H54 (cell line): Measurements from ENCODE around the gene APBB3.

Source experiments
- DNase-seq: peaks from one replicate; pipeline ENCODE4 v3.0.0; 2011; ENCODE audit warnings: low spot score, mixed read lengths; ENCODE audit not compliant: insufficient read length
- FAIRE-seq: peaks from 3 replicates; lab custom pipeline; 2011; peaks lifted over from hg19 to GRCh38; lab: Jason Lieb, UNC
- POLR2A ChIP-seq: IDR thresholded peaks from 2 replicates; pipeline ENCODE4 v1.6.1; 2011; ENCODE audit warnings: low read depth, mild to moderate bottlenecking, low read length

Gene APBB3

DNA sequence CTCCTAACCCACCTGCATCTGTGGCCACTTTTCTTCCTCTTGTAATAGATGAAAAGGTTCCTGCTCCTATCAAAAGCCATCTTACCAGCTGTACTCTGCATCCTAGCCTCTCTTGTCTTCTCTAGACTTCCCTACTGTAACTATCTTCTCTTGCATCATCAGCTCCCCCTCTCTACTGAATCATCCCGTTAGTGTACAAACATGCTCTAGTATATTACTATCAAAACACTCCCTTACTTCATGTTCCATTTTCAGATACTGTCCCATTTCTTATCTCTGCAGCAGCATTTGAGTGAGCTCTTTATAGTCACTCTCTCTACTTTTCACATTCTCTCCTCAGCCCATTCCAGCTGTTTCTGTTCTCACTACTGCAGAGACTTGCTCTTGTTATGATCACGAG, 9.9 kb downstream of the APBB3 start:
- no peak for FAIRE-seq
- TF ChIP-seq POLR2A, result no peak
- DNase-seq, result no peak

DNA sequence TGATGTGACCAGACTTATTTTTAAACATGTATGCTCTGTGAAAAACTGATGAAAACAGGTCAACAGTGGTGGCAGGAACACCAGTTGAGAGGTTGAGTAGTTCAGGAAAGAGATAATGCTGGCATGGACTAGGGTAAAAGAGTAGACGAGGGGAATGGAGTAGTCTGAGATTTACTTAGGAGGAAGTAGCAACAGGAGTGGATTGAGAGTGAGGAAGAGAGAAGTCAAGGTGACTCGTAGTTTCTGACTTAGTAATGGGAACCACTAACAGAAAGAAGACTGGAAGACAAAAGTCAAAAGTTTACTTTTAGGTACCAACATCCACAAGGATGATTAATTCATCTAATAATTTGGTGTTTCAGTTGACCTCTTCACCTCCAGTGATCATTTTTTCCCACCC, 10.7 kb downstream of the APBB3 start:
- DNase-seq (no peak), FAIRE-seq (no peak)
- no peak for TF ChIP-seq POLR2A

DNA sequence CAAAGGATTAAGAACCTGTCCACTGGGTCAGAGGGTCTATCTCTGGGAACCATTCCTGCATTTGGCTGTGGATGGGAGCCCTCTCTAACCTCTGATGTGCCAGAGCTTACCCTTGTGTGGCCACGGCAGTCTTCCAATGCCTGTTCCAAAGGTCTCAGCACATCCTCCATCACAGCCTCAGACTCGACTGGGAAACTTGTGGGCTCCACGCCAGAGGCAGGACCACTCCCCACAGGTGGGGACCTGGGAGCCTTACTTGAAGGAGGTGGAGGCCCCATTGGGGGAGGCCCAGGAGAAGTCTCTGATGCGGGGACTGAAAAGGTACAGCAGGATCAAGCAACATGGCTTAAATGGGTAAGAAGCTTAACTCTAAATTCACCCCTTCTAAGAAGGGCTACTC, 12.5 kb downstream of the APBB3 start:
- DNase-seq (no peak), FAIRE-seq (no peak)
- TF ChIP-seq POLR2A, result no peak

DNA sequence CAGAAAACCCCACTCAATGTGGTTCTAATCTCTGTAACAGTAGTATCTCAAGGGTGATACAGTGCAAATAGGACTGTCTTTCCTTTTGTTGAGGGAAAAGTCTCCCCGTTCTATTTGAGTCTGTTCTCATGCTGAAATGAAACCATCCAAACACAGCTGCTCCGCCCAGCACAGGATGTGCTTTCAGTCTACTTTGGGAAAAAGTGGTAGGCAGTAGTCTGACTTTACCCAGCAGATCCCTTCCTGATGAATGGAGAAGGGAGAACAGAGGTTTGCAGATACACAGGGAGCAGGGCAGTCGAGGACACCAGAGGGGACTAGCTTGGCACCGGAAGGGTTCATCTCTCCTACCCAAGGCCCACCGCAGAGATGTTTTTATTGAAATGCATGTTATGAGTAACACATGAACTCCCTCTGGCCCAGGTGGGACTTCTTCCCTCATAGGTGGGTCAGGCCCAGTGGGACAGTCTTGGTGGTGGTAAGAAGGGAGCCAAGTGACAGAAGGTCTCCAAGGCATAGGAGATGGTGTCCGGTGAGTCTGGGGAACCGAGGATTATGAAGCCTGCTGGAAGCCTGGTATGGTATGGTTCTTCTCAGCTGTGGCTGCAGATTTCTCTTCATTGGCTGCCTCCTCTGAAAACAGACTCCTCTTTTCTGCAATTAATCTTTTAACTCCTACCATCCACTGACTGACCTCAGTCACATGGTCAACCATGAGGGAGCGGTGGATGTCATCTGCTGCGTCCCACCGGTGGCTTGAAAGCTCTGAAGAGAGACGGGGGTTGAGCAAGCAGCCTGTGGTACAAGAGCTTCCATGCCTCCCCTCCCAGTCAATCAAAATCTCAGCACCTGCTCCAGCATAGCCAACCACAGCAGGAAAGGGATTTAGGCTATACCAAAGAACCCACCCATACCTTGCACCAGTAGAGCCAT, 14.0 kb downstream of the APBB3 start:
- DNase-seq, result no peak
- FAIRE-seq, result no peak
- TF ChIP-seq POLR2A, result no peak

DNA sequence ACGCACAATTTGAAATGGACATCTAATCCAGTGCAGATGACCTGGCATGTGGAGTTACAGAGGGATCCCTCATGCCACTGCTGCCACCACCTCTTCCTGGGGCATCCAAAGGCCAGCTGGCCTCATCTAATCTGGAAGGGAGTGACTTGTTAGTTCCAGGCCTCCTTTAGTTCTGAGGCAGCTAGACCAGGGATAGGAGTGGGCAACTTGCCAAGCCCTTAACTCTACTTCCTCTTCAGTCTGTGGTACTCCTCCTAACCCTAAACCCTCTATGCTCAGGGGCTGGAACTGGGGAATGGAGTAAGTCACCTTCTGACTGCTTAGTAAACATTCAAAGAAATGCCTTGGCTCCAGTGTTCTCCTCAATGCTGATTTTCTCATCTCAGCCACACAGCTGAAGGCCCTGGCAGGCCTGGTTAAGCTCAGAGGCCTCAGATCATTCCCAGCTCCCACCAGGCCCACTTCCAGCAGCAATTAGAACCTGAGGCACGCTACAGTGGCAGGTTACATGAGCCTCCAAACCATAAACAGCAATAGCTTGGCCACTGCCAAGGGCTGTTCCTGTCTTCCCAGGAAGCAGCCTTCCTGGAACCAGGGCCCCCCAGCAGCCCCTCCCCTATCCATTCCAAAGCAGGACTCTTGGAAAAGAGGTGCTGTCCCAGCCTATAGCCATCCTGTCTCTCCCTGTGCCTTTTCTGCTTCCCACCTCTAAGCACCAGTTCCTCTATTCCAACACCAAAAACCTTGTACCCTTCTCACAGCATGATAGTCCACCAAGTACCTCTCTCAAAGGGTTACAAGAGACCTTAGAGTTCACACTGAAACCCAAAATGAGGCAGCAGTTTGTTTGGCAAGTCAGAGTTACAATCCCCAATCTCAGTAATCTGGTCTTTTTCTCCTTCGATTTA, 14.9 kb downstream of the APBB3 start:
- DNase-seq, result no peak
- no peak for TF ChIP-seq POLR2A
- no peak for FAIRE-seq

DNA sequence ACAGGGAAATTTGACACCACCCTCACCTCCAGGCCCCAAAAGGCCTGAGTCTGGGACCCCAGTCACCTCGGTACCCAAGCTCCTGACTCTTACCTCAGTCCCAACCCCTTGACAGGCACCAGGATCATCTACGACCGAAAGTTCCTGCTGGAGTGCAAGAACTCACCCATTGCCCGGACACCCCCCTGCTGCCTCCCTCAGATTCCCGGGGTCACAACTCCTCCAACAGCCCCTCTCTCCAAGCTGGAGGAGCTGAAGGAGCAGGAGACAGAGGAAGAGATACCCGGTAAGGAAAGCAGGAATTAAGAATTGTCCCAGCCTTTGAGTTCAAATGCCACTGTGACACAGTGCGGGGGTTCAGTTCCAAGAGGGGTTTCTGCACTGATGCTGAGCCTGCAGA, 15.6 kb downstream of the APBB3 start:
- DNase-seq (no peak), FAIRE-seq (no peak)
- TF ChIP-seq POLR2A, result no peak

DNA sequence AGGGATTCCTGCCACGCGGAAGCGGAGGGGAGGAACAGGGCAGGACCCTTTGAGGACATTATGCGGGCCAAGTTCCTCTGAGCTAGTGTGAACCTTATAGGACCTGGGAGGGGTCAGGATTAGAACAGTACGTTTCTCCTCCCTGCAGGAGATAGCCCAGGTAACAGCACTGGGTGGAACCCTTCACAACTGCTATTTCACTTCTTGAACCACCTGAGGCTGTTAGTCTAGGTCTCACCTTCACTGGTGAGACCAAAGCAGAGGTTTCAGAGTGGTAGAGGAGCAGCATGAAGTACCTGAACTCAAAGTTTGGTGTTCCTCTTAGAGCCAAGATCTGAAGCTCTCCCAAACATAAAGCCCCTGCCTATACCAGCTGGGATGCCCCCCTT, 16.1 kb downstream of the APBB3 start:
- DNase-seq (no peak), FAIRE-seq (no peak)
- TF ChIP-seq POLR2A, result no peak

DNA sequence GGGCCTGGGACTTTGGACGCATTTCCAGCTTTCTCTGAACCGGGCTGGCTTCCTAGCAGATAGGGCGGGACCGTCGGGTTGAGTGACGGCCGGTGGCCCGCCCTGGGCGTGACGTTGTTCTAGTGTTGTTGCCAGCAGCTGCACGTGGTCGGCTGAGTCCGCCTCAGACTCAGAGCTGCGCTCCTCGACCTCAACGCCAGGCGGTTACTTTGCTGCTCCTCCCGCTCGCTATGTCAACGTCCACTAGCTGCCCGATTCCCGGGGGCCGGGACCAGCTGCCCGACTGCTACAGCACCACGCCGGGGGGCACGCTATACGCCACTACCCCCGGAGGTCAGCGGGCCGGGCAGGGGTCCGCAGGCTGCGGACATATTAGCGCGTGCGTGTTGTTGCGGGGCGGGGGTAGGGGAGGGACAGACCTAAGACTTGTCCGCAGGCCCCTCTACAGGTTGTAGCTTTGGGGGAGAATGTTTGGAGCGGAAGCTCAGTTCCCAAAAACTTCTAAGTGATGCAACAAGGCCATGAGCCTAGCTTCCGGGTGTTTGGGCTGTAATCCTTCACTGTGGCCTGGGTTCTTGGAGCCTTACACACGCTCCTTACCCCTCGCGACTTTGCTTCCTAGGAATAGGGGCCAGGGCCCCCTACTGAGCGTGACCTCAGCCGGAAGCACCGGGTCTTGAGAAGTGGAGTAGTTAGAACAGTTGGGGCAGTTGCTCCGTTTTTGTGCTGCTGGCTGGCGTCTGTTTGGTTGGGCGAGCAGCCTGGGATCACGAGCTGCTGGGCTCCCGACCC, 16.7 kb downstream of the APBB3 start, which contains the start of gene EIF4EBP3:
Gene EIF4EBP3, plus strand, starts transcription at position 155 of the 792 bp plus-strand sequence. Its CDS starts 76 bp downstream, at position 231.
- DNase-seq, result peak; percentile 65
- no peak for TF ChIP-seq POLR2A
- no peak for FAIRE-seq

DNA sequence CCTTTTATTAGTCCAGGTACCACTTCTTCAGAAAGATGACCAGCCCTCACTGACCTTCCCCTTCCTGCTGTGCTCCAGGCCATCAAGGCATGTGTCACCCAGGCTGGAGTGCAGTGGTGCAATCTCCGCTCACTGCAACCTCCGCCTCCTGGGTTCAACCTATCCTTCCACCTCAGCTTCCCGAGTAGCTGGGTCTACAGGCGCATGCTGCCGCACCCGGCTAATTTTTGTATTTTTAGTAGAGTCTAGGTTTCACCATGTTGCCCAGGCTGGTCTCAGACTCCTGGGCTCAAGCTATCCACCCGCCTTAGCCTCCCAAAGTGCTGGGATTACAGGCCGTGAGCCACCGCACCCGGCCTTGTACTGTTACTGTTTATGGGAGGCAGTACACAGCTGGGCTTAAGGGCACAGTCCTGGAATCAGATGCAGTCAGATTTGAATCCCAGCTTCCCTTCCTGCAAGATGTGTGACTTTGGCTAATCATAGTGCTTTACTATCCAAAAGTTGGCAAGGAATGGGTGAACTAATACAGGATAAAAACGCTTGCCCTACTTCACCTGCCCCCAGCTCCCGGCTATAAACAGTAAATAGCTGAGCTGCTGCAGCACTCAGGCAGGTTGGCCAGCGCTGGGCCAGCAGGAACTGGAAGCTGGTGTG, 17.4 kb downstream of the APBB3 start:
- DNase-seq, result no peak
- no peak for FAIRE-seq
- TF ChIP-seq POLR2A, result no peak

DNA sequence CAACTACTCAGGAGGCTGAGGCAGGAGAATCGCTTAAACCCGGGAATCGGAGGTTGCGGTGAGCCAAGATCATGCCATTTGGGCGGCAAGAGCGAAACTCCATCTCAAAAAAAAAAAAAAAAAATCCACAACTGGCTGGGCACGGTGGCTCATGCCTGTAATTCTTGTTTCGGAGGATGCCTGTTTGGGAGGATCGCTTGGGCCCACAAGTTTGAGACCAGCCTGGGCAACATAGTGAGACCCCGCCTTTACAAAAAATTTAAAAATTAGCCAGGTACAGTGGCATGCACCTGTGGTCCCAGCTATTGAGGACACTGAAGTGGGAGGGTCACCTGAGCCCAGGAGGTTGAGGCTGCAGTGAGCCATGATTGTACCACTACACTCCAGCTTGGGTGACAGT, 18.8 kb downstream of the APBB3 start:
- FAIRE-seq, result no peak
- no peak for TF ChIP-seq POLR2A

DNA sequence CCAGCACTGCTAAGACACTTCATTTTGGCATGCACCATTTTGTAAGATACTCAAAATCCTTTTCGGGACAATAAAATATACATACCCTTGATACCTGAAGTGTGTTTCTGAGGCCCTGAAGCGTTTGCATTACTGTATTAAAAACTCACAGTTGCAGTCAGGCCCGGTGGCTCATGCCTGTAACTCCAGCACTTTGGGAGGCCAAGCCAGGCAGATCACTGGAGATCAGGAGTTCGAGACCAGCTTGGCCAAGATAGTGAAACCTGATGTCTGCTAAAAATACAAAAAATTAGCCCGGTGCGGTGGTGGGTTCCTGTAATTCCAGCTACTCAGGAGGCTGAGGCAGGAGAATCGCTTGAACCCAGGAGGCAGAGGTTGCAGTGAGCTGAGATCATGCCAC, 19.4 kb downstream of the APBB3 start:
- TF ChIP-seq POLR2A, result no peak
- DNase-seq (no peak), FAIRE-seq (no peak)

More for the DNA sequence above, 18.8 kb downstream of the APBB3 start:
- DNase-seq, result no peak

DNA sequence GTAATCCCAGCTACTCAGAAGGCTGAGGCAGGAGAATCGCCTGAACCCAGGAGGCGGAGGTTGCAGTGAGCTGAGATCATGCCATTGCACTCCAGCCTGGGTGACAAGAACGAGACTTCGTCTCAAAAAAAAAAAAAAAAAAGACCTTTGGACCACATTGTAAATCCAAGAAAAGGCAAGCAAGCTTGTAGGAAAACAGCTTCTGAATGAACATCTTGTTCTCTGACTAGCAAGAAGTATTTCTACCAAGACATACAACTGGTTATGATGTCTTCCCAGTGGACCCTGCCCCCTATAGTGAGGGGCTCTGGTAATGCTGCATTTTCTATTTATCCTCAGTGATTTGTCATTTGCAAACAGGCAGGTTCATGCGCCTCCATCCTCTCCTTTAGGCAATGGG, 21.4 kb downstream of the APBB3 start:
- FAIRE-seq, result no peak
- no peak for TF ChIP-seq POLR2A
- DNase-seq, result no peak

DNA sequence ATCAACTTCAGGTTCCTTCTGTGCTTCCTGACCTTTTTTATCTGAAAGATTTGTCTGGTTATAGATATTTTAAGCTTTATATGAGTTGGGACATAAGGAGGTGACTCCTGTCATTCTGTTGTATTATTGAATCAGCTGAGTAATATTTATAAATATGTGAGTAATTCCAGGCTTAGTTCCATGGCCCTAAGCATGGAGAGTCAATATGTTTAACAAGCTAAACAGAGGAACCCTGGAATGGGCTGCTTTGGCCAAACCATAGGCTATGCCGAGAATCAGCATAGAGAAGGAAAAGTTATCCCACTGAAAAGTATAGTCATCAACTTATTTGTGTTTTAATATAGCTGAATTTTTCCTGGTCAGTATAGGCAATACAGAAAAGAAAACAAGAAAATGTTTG, 24.2 kb downstream of the APBB3 start:
- TF ChIP-seq POLR2A, result no peak
- DNase-seq (no peak), FAIRE-seq (no peak)
